WTC11 (cell line): ENCODE data around the gene RPL12.

Experiments used
- CTCF ChIP-seq: fragments of 200-600 bp; IDR thresholded peaks from 2 replicates; pipeline ENCODE4 v1.8.0; 2022; ENCODE audit warnings: antibody characterized with exemption
- MAX ChIP-seq: sonication (generic); formaldehyde crosslinking; IDR thresholded peaks from 2 replicates; pipeline ENCODE4 v1.8.0; 2022; ENCODE audit warnings: mild to moderate bottlenecking, missing genetic modification reagents

GRCh38 chr9:127482662-127483061 is 31.5 kb upstream of the RPL12 start:
- TF ChIP-seq CTCF (no peak), MAX (CRISPR knock-in tag) (no peak)
